Measurements from ENCODE around the gene ICE2.

DNA sequence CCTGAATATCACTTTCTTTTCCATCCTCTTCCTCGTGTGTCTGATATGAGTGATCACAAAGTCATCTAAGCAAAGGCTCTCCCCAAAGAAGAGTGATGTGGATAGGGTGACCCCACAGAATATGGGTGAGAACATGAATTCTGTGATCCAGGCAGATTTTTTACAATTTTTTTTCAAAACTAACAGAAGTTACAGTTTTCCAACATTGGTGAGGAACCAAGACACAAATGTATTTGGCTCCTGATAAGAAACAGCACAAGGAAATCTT is 108.1 kb downstream of the ICE2 start:
- no peak for TF ChIP-seq CTCF (conservative IDR thresholded peaks at IDR 0.05; ENCODE audit: low read length)
- TF ChIP-seq EZH2phosphoT487 (IDR thresholded peaks at IDR 0.05; ENCODE audit: borderline replicate concordance), result no peak

Data from Loucy (cell line).